ENCODE data around the gene APEX2.
"Not testable (repeated sequence)": the region's sequence is repeated elsewhere in the genome, so short reads cannot be mapped to it uniquely, and the experiment has no call there.

Gene APEX2

DNA sequence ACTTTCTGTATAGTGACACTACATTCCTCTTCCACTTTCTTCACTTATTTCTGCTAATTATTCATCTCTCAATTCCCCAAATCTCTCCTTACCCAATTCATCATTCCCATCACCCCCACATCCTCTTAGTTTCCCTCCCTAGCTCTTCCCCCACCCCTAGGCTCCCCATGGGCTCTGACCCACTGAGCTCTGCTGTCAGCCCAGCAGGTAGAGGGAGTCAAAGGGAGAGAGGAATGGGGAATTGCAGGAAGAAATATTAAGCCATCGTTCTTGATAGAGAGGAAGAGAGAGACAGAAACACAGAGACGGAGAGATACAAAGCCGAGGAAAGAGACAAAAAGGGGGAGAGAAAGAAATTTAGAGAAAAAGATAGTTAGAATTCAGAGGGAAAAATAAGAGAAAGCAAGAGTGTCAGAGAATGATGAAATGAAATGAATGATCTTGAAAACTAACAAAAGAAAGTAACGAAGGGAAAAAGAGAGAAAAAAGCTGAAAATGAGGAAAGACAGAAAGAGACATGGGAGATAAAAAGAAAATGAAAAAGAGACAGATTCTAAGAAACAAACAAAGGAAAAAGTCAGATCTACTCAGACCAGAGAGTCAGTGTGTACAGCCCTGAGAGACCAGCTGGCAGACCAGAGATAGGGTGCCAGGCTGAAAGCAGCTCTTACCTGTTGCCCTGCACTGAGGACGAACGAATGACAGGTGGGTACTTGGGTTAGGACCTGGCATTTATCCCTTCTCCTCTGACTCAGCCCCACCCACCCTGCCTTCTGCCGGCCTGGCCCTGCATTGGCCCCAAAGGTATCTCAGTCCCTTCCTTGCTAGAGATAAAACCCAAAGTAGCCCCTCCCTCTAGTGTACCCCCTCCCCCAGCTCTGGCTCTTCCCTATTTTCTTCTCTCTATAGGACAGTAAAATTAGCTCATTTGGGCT, 30.4 kb downstream of the APEX2 start, which contains the start of gene ALAS2:
TSS of gene ALAS2 (minus strand) at position 707 of the 935 bp plus-strand sequence. CDS start 4,977 bp downstream, outside the sequence.
- H3K27me3 Mint-ChIP-seq (ENCODE audit: low read depth, poor library complexity): peaks cover 5% of the 10 kb centered on the region
- TF ChIP-seq, protein P1, sequence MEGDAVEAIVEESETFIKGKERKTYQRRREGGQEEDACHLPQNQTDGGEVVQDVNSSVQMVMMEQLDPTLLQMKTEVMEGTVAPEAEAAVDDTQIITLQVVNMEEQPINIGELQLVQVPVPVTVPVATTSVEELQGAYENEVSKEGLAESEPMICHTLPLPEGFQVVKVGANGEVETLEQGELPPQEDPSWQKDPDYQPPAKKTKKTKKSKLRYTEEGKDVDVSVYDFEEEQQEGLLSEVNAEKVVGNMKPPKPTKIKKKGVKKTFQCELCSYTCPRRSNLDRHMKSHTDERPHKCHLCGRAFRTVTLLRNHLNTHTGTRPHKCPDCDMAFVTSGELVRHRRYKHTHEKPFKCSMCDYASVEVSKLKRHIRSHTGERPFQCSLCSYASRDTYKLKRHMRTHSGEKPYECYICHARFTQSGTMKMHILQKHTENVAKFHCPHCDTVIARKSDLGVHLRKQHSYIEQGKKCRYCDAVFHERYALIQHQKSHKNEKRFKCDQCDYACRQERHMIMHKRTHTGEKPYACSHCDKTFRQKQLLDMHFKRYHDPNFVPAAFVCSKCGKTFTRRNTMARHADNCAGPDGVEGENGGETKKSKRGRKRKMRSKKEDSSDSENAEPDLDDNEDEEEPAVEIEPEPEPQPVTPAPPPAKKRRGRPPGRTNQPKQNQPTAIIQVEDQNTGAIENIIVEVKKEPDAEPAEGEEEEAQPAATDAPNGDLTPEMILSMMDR (IDR thresholded peaks at IDR 0.05): no peak
- peaks cover 26% of the 10 kb centered on the region for H3K4me1 Mint-ChIP-seq
- no peak within 1 kb of the TSS for H3K4me3 Mint-ChIP-seq
- no peak for DNase-seq
- H3K27ac Mint-ChIP-seq: peak within 1 kb of the TSS; percentile 43
- H3K9me3 Mint-ChIP-seq: peaks cover 41% of the 10 kb centered on the region
- H3K36me3 Mint-ChIP-seq (ENCODE audit: low read depth): no peaks in the 10 kb centered on the region

DNA sequence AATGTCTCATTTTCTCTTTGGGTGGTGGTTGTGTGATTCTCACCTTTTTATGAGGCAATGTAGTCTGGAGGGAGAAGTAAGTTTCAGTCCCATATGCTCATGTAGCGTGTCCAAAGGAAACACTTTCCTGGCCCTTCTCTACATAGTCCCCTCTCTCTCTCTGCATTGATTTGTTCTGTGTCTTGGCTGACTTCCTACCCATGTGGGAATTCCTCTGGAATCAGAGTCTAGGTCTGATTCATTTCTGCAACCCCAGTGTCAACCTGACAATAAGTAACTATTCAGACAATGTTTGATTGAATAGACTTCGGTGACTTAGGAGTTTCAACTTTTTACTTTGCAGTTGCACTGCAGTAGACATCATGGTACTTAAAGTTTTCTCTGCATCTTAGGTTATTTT, 33.3 kb downstream of the APEX2 start:
- Mint-ChIP-seq H3K4me3 (no peak overlapping the region), H3K4me1 (peaks cover 26% of the 10 kb centered on the region), H3K27ac (no peak overlapping the region), H3K36me3 (ENCODE audit: low read depth) (no peaks in the 10 kb centered on the region), H3K27me3 (ENCODE audit: low read depth, poor library complexity) (peaks cover 5% of the 10 kb centered on the region), H3K9me3 (peaks cover 23% of the 10 kb centered on the region)
- no peak for DNase-seq
- TF ChIP-seq, protein P1 (IDR thresholded peaks at IDR 0.05): no peak

DNA sequence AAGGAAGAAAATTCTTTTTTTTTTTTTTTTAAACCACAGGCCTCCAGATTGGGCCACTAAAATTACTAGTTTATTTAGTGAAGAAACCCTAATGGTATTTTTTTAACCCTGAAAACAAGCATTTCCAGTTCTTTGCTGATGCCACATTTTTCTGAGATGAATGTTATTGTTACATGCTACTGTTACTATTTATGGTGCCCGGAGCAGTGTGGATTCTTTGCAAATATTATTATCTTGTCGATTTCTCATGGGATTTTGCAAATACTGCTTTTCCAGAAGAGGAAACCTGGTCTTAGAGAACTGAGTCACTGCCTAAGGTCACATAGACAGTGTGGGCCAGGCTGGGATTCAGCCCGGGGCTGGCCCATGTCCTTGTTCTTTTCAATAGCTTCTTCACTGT, 39.3 kb downstream of the APEX2 start:
- no peak for DNase-seq
- H3K27me3 Mint-ChIP-seq (ENCODE audit: low read depth, poor library complexity): no peaks in the 10 kb centered on the region
- H3K9me3 Mint-ChIP-seq: peaks cover 37% of the 10 kb centered on the region
- TF ChIP-seq, protein P1 (IDR thresholded peaks at IDR 0.05): no peak
- H3K4me3 Mint-ChIP-seq: no peak overlapping the region
- no peaks in the 10 kb centered on the region for H3K36me3 Mint-ChIP-seq (ENCODE audit: low read depth)
- H3K4me1 Mint-ChIP-seq: no peaks in the 10 kb centered on the region
- H3K27ac Mint-ChIP-seq: no peak overlapping the region

DNA sequence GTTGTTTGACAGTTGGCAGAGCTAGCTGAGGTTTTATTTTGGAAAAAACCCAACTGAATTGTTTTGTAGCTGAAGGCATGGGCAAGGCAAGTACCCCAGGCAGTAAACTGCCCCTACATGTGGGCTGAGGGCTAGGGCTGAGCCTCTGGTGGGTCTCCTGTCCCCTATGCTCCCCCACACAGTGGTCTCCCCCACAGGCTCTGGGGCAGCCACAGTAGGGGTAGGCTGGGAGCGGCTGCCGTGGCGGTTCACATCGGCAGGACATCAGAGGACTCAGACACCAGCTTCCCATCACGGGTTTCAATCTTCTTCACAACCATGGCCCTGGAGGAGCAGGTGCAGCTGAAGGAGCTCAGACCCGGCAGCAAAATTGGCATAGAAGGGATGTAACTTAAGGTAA, 41.4 kb downstream of the APEX2 start:
- H3K9me3 Mint-ChIP-seq: peaks cover 42% of the 10 kb centered on the region
- no peaks in the 10 kb centered on the region for H3K27me3 Mint-ChIP-seq (ENCODE audit: low read depth, poor library complexity)

DNA sequence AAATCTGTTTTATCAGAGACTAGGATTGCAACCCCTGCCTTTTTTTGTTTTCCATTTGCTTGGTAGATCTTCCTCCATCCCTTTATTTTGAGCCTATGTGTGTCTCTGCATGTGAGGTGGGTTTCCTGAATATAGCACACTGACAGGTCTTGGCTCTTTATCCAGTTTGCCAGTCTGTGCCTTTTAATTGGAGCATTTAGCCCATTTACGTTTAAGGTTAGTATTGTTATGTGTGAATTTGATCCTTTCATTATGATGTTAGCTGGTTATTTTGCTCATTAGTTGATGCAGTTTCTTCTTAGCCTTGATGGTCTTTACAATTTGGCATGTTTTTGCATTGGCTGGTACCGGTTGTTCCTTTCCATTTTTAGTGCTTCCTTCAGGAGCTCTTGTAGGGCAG, 50.4 kb downstream of the APEX2 start:
- not testable (repeated sequence) for H3K36me3 Mint-ChIP-seq (ENCODE audit: low read depth); H3K27me3 Mint-ChIP-seq (ENCODE audit: low read depth, poor library complexity); H3K4me3 Mint-ChIP-seq; DNase-seq; H3K4me1 Mint-ChIP-seq; H3K27ac Mint-ChIP-seq
- H3K9me3 Mint-ChIP-seq: peaks cover 73% of the 10 kb centered on the region

More for the DNA sequence above, 41.4 kb downstream of the APEX2 start:
- TF ChIP-seq, protein P1 (IDR thresholded peaks at IDR 0.05): no peak
- Mint-ChIP-seq H3K27ac (no peak overlapping the region), H3K4me1 (no peaks in the 10 kb centered on the region), H3K36me3 (ENCODE audit: low read depth) (no peaks in the 10 kb centered on the region), H3K4me3 (no peak overlapping the region)
- DNase-seq: no peak

DNA sequence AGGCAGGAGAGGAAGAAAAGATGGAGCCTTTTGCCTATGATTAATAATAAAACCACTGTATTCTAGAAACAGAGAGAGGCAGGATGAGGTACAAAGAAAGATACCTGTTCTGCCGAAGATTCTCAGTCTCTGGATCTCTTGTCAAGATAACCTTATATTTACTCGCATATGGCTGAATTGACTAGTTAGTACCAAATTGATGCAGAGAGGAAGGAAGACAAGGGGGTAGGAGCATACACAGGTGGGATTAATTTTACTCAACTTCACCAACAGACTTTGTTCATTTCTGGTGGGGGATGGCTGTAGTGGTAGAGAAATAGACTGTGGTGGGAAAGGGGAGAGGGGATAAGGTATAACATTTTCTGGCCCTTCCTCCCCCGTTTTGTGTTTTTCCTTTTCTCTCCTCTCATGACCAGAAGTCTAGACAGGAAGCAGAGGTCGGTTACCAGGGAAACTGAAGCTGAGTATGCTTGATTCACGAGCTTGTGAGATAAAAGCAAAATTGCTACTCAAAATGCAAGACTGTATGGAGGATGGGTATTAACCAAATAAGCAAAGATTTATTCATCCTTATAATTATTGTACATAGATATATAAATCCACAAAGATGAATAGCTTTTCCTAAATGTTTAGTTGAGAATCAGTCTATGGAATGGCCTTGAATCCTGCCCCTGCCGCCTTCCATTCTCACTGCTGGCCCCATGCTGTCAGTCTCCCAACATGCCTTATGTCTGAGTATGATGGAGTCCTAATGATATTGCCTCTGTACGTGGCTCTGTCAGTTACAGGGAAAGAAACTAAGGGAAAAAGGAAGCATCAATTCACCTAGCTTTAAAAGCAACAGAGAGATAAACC, 56.9 kb downstream of the APEX2 start:
- H3K9me3 Mint-ChIP-seq: peaks cover 38% of the 10 kb centered on the region

More for the DNA sequence above, 56.9 kb downstream of the APEX2 start:
- no peak for DNase-seq
- peaks cover 11% of the 10 kb centered on the region for H3K4me1 Mint-ChIP-seq
- no peak overlapping the region for H3K27ac Mint-ChIP-seq
- H3K4me3 Mint-ChIP-seq: peak overlapping the region; percentile 27
- H3K27me3 Mint-ChIP-seq (ENCODE audit: low read depth, poor library complexity): peaks cover 7% of the 10 kb centered on the region
- TF ChIP-seq, protein P1 (IDR thresholded peaks at IDR 0.05): no peak
- H3K36me3 Mint-ChIP-seq (ENCODE audit: low read depth): no peaks in the 10 kb centered on the region

Measured in nephron progenitor cell (in vitro differentiated cells).